Activated naive CD8-positive, alpha-beta T cell treated with anti-CD3 and anti-CD28 coated beads, Interleukin-2, amount 50 U/mL, for 24 hours (primary cell): Measurements from ENCODE around the gene ATP8A2.
A peak's percentile ranks its signal among the peaks of the same experiment; 100 is the strongest.

Source experiments
- ATAC-seq: fragments of 150-1000 bp; cut with Tn5 transposase; one replicate; pipeline ENCODE4 v1.10.0; 2021
- DNase-seq: peaks from one replicate; pipeline ENCODE4 v3.0.0; 2021
- H3K27ac Mint-ChIP-seq: one replicate; pipeline ENCODE4 v1.8.0; 2021; ENCODE audit warnings: mild to moderate bottlenecking, mixed read lengths
- H3K27me3 Mint-ChIP-seq: one replicate; pipeline ENCODE4 v1.8.0; 2021; ENCODE audit warnings: mixed read lengths
- H3K36me3 Mint-ChIP-seq: one replicate; pipeline ENCODE4 v1.8.0; 2021; ENCODE audit warnings: low read depth, mixed read lengths
- H3K4me1 Mint-ChIP-seq: one replicate; pipeline ENCODE4 v1.8.0; 2021; ENCODE audit warnings: mixed read lengths
- H3K4me3 Mint-ChIP-seq: one replicate; pipeline ENCODE4 v1.8.0; 2021; ENCODE audit warnings: mild to moderate bottlenecking, moderate library complexity, mixed read lengths
- H3K9me3 Mint-ChIP-seq: one replicate; pipeline ENCODE4 v1.8.0; 2021; ENCODE audit warnings: mixed read lengths

Gene ATP8A2

GRCh38 chr13:25846222-25846984, 474.6 kb downstream of the ATP8A2 start:
- no peaks in the 10 kb centered on the region for H3K9me3 Mint-ChIP-seq
- H3K4me3 Mint-ChIP-seq: peak overlapping the region; percentile 21

GRCh38 chr13:25847145-25847544, 475.4 kb downstream of the ATP8A2 start:
- Mint-ChIP-seq H3K9me3 (no peaks in the 10 kb centered on the region), H3K27me3 (no peaks in the 10 kb centered on the region), H3K27ac (no peak overlapping the region), H3K4me1 (peaks cover 40% of the 10 kb centered on the region), H3K36me3 (no peaks in the 10 kb centered on the region), H3K4me3 (peak overlapping the region; percentile 21)
- ATAC-seq (peak; percentile 65), DNase-seq (no peak)

More at GRCh38 chr13:25846222-25846984, 474.6 kb downstream of the ATP8A2 start:
- DNase-seq: no peak
- no peaks in the 10 kb centered on the region for H3K27me3 Mint-ChIP-seq
- peaks cover 2% of the 10 kb centered on the region for H3K36me3 Mint-ChIP-seq
- no peak overlapping the region for H3K27ac Mint-ChIP-seq
- no peak for ATAC-seq
- H3K4me1 Mint-ChIP-seq: peaks cover 40% of the 10 kb centered on the region

- Mint-ChIP-seq H3K4me3 (no peak overlapping the region), H3K4me1 (peaks cover 40% of the 10 kb centered on the region), H3K27me3 (no peaks in the 10 kb centered on the region), H3K9me3 (no peaks in the 10 kb centered on the region), H3K36me3 (no peaks in the 10 kb centered on the region), H3K27ac (peak overlapping the region; percentile 3)
- ATAC-seq (no peak), DNase-seq (no peak)
Measured at GRCh38 chr13:25847635-25848626, 476.2 kb downstream of the ATP8A2 start.

- Mint-ChIP-seq H3K36me3 (no peaks in the 10 kb centered on the region), H3K4me1 (peaks cover 40% of the 10 kb centered on the region), H3K27ac (no peak overlapping the region), H3K4me3 (no peak overlapping the region), H3K9me3 (no peaks in the 10 kb centered on the region), H3K27me3 (no peaks in the 10 kb centered on the region)
- DNase-seq (no peak), ATAC-seq (no peak)
Measured at GRCh38 chr13:25848812-25849745, 477.3 kb downstream of the ATP8A2 start.

- no peak overlapping the region for H3K4me3 Mint-ChIP-seq
- no peaks in the 10 kb centered on the region for H3K27me3 Mint-ChIP-seq
- H3K36me3 Mint-ChIP-seq: no peaks in the 10 kb centered on the region
- ATAC-seq (no peak), DNase-seq (no peak)
- H3K4me1 Mint-ChIP-seq: no peaks in the 10 kb centered on the region
- H3K9me3 Mint-ChIP-seq: no peaks in the 10 kb centered on the region
- H3K27ac Mint-ChIP-seq: no peak overlapping the region
Measured at GRCh38 chr13:25857830-25858229, 486.1 kb downstream of the ATP8A2 start.

- DNase-seq (no peak), ATAC-seq (no peak)
- H3K4me3 Mint-ChIP-seq: no peak overlapping the region
- peaks cover 1% of the 10 kb centered on the region for H3K27me3 Mint-ChIP-seq
- H3K4me1 Mint-ChIP-seq: no peaks in the 10 kb centered on the region
- no peaks in the 10 kb centered on the region for H3K9me3 Mint-ChIP-seq
- H3K36me3 Mint-ChIP-seq: no peaks in the 10 kb centered on the region
- no peak overlapping the region for H3K27ac Mint-ChIP-seq
Measured at GRCh38 chr13:25859528-25859927, 487.8 kb downstream of the ATP8A2 start.

- H3K4me1 Mint-ChIP-seq: no peaks in the 10 kb centered on the region
- no peak overlapping the region for H3K4me3 Mint-ChIP-seq
- no peaks in the 10 kb centered on the region for H3K36me3 Mint-ChIP-seq
- ATAC-seq (no peak), DNase-seq (no peak)
- H3K27ac Mint-ChIP-seq: no peak overlapping the region
- peaks cover 1% of the 10 kb centered on the region for H3K27me3 Mint-ChIP-seq
- H3K9me3 Mint-ChIP-seq: no peaks in the 10 kb centered on the region
Measured at GRCh38 chr13:25860265-25860664, 488.5 kb downstream of the ATP8A2 start.

- no peaks in the 10 kb centered on the region for H3K36me3 Mint-ChIP-seq
- no peak for DNase-seq
- ATAC-seq: no peak
- no peak overlapping the region for H3K27ac Mint-ChIP-seq
- no peak overlapping the region for H3K4me3 Mint-ChIP-seq
- no peaks in the 10 kb centered on the region for H3K4me1 Mint-ChIP-seq
- peaks cover 1% of the 10 kb centered on the region for H3K27me3 Mint-ChIP-seq
- no peaks in the 10 kb centered on the region for H3K9me3 Mint-ChIP-seq
Measured at GRCh38 chr13:25860862-25861261, 489.1 kb downstream of the ATP8A2 start.

- Mint-ChIP-seq H3K4me1 (no peaks in the 10 kb centered on the region), H3K9me3 (no peaks in the 10 kb centered on the region), H3K36me3 (no peaks in the 10 kb centered on the region), H3K27ac (no peak overlapping the region), H3K27me3 (peaks cover 1% of the 10 kb centered on the region), H3K4me3 (no peak overlapping the region)
- no peak for DNase-seq
- ATAC-seq: no peak
Measured at GRCh38 chr13:25862156-25862555, 490.4 kb downstream of the ATP8A2 start.

GRCh38 chr13:25864116-25864515, 492.3 kb downstream of the ATP8A2 start:
- DNase-seq: no peak
- no peak overlapping the region for H3K4me3 Mint-ChIP-seq
- peaks cover 2% of the 10 kb centered on the region for H3K4me1 Mint-ChIP-seq
- no peaks in the 10 kb centered on the region for H3K9me3 Mint-ChIP-seq
- no peak for ATAC-seq
- no peaks in the 10 kb centered on the region for H3K36me3 Mint-ChIP-seq
- peaks cover 1% of the 10 kb centered on the region for H3K27me3 Mint-ChIP-seq
- H3K27ac Mint-ChIP-seq: no peak overlapping the region

GRCh38 chr13:25864936-25865335, 493.2 kb downstream of the ATP8A2 start:
- no peak for ATAC-seq
- Mint-ChIP-seq H3K27me3 (peaks cover 1% of the 10 kb centered on the region), H3K27ac (no peak overlapping the region), H3K9me3 (no peaks in the 10 kb centered on the region), H3K4me1 (peaks cover 2% of the 10 kb centered on the region), H3K4me3 (no peak overlapping the region), H3K36me3 (no peaks in the 10 kb centered on the region)
- DNase-seq: no peak

- H3K27me3 Mint-ChIP-seq: peaks cover 1% of the 10 kb centered on the region
- no peak overlapping the region for H3K4me3 Mint-ChIP-seq
- DNase-seq: no peak
- no peak overlapping the region for H3K27ac Mint-ChIP-seq
- H3K9me3 Mint-ChIP-seq: no peaks in the 10 kb centered on the region
- ATAC-seq: no peak
- peaks cover 2% of the 10 kb centered on the region for H3K4me1 Mint-ChIP-seq
- H3K36me3 Mint-ChIP-seq: no peaks in the 10 kb centered on the region
Measured at GRCh38 chr13:25865391-25865790, 493.6 kb downstream of the ATP8A2 start.

GRCh38 chr13:25867038-25867437, 495.3 kb downstream of the ATP8A2 start:
- Mint-ChIP-seq H3K36me3 (no peaks in the 10 kb centered on the region), H3K27ac (no peak overlapping the region), H3K9me3 (no peaks in the 10 kb centered on the region), H3K4me3 (no peak overlapping the region), H3K27me3 (peaks cover 1% of the 10 kb centered on the region), H3K4me1 (peaks cover 17% of the 10 kb centered on the region)
- DNase-seq (no peak), ATAC-seq (no peak)

- Mint-ChIP-seq H3K4me1 (peaks cover 29% of the 10 kb centered on the region), H3K27ac (no peak overlapping the region), H3K4me3 (no peak overlapping the region), H3K9me3 (no peaks in the 10 kb centered on the region), H3K27me3 (peaks cover 1% of the 10 kb centered on the region), H3K36me3 (no peaks in the 10 kb centered on the region)
- no peak for ATAC-seq
- DNase-seq: no peak
Measured at GRCh38 chr13:25868490-25868889, 496.7 kb downstream of the ATP8A2 start.
